GM21528 (cell line): ENCODE measurements around the gene CPSF3.

ENCODE experiments used
- ATAC-seq: cut with Tn5 transposase; IDR thresholded peaks from one replicate; pipeline ENCODE4 v1.9.1; 2021; ENCODE audit warnings: mild to moderate bottlenecking, moderate library complexity; ENCODE audit not compliant: unreplicated experiment, low FRiP score

Gene CPSF3

DNA sequence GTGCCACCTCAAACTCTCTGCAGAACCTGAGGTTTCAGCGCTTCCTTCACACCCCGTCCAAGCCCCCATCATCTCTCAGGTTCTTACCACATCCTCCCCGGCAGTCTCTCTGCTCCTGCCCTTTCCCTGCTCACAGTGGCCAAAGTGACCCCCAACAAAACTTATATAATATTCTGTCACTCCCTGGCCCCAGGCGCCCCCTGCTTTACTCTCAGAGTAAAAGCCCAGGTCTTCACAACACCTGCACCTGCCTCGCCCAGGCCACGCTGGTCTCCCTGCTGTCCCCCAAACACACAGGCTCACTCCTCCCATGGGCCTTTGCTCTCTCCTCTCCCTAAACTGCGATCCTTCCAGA is 6.5 kb upstream of the CPSF3 start:
- no peak for ATAC-seq

DNA sequence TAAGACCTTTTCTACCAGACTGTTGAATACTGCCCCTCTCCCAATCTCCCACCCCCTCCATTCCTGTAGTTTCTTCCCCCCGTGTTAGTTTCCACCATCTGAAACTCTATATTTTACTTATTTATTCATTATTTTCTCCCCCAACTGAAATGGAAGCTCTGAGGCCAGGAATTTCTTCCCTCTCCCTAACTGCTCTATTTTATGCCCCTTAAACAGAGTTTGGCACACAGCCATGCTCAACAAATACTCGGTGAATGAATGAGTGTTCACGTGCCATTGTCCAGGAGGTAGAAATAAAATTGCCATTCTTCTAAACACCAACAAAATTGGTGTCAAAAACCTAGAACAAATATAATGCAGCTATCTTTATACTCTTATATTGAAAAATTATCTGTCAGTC is 5.7 kb upstream of the CPSF3 start:
- ATAC-seq = no peak

DNA sequence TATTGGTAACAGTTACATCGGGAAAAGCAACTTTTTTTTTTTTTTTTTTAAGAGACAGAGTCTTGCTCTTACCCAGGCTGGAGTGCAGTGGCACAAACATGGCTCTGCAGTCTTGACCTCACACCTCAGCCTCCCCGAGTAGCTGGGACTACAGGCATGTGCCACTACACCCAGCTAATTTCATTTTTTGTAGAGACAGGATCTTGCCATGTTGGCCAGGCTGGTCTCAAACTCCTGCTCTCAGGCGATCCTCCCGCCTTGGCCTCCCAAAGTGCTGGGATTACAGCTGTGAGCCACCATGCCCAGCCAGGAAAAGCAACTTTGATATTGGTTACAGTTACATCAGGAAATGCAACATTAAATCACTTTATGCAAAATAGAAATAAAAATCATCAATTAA is 4.7 kb upstream of the CPSF3 start:
- ATAC-seq = no peak

DNA sequence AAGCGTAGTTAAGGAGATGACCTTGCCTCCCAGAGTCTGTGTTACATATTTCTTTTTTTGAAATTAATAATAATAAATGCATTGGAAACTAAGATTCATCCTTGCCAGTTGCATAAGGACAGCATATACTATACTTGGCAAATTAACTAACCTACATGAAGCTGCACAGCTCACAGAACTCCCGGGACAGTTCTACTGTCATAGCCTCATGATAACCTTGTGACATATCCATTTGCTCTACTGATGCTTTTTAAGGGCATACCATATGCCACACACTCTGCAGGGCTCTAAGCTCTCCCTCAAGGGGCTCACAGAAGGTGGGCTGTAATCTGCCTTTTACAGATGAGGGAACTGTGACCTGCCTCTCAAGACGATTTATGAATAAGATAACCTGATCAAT is 3.9 kb upstream of the CPSF3 start:
- no peak for ATAC-seq

DNA sequence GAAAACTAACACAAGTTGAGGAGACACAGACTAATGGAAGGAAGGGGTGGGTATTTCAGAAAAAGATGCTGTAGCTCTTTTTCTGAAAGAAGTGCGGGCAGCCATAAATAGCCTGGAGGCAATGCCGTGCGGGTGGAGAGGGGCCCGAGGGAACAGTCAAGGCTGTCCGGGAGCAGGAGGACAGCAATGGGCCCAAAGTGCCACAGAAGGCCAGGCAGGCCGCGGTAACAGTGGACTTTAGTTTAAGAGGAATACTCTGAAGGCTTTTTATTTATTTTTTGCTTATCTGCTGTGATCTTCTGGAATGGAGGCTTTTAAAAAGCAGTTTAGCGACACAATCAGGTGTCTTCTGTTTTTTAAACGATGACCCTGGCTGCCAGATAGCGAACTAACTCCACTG is 3.0 kb upstream of the CPSF3 start:
- ATAC-seq = no peak

DNA sequence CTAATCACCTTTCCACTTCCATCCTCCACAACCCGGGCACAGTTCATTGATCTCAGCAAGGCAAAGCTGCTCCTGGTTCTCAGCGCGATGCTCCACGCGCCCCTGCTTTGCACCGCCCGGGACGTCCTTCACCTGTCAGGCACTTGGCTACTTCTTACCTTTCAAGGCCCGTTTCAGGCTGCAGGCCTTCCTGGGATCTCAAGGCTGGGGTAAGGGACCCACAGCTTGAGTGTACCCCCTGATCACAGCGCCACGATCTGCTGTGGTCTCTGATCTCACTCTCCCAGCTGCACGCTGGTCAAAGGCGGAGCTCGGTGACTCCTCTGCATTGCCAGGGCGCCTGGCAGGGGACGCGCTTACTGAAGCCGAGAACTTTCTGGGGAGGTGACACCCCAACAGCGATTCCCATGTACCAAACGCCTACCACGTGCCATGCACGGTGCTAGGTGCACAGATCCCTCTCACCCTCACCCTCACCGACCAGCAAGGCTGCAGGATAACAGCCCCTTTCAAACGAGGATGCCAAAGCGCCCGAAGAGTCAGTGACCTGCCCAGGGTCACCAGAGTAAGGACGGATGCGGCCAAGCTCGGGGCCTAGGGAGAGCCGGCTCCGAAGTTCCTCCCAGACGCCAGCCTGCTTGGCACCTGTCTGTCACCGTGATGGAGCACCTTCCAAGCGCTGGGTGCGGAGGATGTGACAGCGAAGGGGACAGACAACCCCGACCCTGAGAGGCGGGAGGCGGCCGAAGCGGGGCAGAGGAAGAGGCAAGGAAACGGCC is 944 bp upstream of the CPSF3 start:
- ATAC-seq = peak; percentile 40

DNA sequence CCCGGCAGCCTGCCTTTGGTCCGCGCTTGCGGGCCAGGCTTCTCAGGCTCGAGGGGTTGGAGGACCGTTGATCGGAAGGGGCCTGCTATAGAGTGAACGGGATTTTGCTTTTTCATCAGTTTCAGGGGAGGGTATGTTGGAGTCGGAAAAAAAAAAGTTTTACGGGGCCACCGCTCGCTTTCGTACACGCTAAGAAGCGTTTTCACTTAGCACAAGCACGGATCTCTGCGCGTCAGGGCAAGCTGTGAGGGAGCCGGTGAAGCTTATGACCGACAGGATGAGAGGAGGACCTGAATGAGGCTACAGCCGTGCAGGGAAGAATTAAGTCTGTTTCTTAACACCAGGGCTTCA is 443 bp downstream of the CPSF3 start:
- ATAC-seq = peak; percentile 5

DNA sequence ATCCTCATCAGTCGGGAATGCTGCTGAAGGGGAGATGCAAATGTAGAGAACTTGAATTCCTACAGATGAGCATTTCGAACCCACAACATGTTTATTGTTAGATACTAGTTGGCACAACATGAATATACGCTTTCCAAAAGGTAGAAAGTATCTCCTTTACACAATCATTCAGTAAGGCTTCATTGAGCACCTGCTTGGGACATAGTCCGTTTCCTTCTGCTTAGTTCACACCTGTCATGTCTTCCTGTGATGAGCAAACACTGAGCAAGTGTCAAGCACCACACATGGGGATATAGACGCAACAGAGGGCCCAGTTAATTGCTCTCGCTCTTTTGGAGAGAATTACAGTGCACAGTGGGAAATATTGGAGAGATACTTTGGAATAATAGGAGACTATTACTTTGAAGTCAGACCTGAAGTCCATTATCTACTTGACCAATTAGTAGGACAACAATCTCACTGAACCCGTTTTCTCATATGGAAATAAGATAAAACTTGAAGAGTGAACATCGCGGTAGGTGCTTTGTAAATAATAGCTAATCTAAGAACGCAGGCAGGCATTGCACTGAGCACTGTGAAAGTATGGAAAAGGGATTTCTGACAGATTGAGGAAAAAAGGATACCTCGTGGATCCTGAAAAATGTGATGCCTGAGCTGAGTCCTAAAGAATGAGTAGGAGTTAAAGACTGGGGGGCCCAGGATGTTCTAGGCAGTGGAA is 1.2 kb downstream of the CPSF3 start:
- no peak for ATAC-seq

DNA sequence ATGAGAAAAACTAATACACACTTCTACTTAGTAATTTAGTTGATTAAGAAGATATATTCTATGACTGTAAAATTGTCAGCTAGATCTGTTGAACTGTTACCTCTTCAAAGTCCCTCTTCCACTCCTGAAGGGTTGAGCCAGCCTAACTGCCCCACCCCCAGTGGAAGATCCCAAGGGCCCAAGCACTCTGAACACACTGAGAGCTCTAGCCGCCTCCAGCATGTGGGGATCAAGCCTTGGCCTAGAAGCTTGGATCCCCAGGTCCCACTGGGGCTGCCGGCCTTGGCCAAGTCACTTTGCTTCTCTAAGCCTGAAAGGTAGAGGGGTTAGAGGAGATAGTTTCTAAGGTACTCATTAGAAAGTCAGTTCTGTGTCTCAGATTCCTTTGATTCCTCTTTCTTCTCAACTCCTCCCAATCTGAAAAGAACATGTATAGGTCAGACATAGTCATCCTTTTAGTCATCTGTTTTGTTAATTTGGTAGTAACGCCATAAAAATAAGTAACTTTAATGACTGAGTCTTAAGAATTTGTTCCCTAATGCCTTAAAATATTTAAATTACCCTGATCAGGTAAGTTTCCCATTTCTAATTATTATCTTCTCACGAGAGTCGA is 5.6 kb downstream of the CPSF3 start:
- ATAC-seq = no peak

DNA sequence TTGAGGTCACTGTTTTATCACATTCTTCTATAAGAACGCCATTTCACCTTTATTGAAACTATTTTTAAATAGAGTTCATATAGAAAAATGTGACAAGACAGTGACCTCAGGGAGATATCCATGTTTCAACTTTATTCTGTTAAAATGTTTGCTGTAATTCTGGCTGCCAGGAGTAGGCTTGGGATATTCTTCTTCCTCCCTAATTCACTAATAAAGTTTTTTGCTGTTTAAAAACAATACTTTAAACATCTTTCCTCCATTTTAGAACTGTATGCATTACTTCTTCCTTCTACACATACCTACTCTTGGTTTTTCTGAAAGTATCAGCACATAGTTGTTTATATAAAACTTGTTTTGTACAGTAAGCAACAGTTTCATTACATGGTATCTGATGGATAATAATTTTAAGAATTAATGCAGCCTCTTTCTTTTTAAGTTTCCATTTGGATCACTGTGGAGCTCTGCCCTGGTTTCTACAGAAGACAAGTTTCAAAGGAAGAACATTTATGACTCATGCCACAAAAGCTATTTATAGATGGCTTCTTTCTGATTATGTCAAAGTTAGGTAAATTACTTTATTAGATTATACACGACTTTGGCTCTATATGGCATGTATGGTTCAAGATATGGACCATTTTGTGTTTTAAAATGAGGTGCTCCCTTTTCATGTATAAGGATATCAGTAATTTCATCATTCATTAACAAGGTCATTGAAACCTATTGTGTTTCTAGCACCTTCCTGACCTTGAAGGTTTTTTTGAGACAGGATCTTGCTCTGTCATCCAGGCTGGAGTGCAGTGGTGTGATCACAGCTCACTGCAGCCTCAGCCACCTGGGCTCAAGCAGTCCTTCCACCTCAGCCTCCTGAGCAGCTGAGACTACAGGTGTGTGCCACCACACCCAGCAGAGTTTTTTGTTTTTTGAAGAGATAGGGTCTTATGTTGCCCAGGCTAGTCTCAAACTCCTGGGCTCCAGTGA is 7.2 kb downstream of the CPSF3 start:
- ATAC-seq = no peak

DNA sequence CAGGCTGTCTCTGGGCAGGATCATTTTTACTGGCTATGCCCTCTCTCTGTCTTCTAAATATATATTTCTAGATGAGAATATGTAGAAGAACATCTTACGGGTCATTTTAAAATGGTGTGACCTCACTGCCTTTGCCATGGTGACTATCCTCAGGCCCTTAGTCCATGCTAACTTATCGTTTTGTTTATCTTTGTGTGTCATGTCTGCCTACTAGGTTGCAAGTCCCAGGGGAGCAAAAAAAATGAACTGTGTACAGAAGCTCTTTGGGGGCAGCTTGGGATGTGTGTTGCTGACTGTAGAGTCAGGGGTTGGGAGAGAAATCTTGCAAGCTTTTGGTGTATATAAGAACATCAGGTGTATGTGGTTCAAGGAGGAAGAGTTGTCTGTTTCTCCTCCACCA is 11.0 kb downstream of the CPSF3 start:
- no peak for ATAC-seq

DNA sequence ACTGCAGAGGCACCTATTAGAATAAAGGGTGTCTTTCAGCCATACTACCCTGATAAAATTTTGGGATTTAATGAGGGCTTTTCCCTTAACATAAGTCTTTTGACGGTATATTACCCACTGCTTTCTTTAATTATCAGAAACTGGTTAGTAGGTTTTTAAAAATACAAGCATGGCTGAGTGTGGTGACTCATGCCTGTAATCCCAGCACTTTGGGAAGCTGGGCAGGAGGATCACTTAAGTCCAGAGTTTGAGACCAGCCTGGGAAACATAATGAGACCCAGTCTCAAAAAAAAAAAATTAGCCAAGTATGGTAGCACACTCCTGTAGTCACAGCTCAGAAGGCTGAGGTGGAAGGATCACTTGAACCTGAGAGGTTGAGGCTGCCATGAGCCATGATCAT is 16.1 kb downstream of the CPSF3 start:
- no peak for ATAC-seq

DNA sequence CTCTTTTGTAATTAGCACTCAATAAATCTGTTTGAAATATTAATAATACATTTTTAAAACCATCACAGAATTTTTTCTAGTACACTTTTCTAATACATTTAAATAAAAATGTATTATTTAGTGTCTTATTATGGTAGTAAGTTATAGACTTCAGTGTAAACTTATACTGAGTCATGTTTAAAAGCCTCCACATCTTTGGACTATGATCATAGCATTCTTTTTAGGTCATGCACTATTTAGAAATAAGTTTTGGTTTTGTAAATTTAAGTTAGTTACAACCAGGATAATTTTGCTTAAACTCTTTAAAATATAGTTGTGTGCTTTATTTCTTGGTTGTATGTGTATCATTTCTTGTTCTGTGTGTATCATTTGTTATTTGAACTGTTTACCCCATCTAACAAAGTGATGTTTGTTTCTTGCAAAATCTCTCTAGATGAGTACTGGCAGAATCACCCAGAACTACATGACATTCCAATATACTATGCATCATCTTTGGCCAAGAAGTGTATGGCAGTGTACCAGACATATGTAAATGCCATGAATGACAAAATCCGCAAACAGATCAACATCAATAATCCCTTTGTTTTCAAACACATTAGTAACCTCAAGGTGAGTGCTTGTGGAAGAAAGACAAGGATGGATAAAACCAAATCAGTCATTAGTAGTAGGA is 16.7 kb downstream of the CPSF3 start:
- ATAC-seq = no peak

DNA sequence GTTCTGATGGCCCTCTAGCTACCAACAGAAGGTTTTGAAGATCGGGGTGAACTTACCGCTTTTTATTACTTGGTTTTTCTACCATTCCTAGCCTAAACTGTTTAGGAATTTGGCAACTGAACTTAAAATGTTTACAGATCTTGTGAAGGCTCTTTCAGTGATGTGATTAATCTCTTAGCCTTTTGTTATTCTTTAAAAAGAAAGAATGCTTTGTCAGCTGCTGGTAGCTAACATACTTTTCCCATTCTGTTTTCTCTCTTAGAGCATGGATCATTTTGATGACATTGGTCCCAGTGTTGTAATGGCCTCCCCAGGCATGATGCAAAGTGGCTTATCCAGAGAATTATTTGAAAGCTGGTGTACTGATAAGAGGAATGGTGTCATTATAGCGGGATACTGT is 18.1 kb downstream of the CPSF3 start:
- no peak for ATAC-seq

DNA sequence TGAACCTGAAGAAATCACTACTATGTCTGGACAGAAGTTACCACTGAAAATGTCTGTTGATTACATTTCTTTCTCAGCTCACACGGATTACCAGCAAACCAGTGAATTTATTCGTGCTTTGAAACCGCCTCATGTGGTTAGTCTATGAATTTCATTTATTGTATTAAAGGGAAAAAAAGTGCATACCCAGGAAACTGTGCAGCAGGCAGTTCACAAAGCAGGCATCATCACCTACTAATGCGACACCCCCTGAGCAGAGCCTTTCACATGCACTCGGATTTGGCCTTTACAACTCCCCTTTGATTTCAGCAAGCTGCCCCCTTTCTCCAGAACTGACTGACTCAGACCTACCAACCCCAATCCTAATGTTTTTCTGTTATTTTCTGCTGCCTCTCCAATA is 20.1 kb downstream of the CPSF3 start:
- no peak for ATAC-seq

DNA sequence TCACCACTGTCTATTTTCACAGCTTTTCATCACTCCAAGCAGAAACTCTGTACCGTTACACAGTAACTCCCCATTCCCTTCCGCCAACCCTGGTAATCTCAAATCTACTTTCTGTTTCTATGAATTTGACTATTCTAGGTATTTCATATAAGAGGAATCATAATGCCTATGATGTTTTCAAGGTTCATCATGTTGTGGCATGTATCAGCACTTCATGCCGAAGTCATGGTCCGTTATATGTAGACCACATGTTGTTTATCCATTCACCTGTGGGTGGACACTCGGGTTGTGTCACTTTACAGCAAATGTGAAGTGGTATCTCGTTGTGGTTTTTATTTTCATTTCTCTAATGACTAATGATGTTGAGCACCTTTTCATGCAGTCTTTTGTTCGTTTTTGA is 21.6 kb downstream of the CPSF3 start:
- no peak for ATAC-seq

DNA sequence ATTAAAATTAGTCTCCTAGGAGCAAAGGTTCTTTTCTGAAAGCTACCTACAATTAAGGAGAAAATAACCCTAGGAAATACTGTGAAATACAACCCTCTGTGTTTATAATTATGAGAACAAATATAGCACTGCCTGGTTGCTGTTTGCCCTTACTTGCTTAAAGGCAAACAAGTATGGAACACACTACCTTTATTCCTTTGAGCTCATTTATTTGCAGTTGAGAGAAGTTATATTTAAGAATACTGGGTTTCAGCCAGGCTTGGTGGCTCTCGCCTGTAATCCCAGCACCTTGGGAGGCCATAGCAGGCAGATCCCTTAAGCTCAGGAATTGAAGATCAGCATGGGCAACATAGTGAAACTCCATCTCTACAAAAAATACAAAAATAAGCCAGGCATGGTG is 27.8 kb downstream of the CPSF3 start:
- no peak for ATAC-seq

DNA sequence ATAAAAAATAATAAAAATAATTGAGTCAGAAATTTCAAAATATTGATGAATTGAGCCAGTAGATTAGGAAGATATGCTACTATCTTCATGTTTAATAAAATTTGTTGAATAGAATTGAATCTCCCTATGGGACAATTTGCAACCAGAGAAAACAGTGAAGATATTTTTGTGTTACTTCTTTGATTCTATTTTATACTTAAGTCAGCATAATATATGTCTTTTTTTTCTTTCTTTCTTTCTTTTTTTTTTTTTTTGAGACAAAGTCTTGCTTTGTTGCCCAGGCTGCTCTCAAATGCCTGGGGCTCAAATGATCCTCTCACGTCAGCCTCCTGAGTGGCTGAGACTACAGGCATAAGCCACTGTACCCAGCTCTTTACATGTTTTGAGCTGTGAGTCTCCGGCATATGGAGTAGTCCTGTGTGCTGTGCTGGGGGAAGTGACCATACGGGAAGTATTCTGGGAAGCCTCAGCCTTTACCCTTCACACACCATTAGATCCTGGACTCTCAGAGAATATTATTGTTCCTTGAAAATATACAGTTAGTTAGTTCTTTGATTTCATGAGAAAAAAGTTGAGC is 37.1 kb downstream of the CPSF3 start:
- no peak for ATAC-seq

DNA sequence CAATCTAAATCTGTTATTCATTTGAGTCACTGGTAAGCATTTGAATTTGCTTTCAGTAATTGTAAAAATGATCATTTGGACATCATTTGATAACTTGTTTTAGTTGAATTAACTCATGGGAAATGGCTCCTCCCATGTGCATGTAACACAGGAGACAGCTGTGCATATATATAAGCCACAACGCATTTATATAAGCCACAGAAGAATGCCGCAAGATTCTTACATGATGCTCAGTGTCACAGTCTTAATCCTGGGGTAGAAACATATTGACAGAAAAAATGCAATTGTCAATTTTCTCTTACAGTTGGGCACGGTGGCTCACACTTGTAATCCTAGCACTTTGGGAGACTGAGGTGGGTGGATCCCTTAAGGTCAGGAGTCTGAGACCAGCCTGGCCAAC is 37.6 kb downstream of the CPSF3 start:
- no peak for ATAC-seq

DNA sequence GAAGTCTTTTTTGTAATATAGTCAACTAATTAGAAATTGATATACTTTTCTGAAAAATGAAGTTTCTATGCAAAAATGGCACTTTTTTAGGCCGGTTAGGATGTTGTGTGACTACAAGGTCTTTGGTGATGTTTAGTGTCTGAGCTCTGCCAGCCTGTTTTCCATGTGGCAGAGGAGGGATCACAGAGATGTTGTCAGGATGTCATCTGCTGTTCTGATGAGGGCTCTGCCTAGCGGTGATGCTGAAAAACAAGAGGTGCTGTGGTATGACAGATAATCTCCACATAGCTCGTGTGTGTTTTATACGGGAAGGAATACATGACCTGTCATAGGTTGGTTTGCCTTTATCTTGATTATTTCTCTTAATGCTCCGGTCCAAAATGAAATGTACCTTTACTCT is 38.9 kb downstream of the CPSF3 start:
- ATAC-seq = no peak
